ENCODE measurements around the gene IL17RC. TPM values are rescaled to one million over a fixed set of nuclear protein-coding genes. Genes with fewer than 3 reads are reported as not detected.
"Not testable (repeated sequence)": the region's sequence is repeated elsewhere in the genome, so short reads cannot be mapped to it uniquely, and the experiment has no call there.

The IL17RC gene
- total RNA-seq, 1 donor from 2014 or later: 33.3 TPM

- no peak for DNase-seq (ENCODE audit: low spot score)
Measured at GRCh38 chr3:9893739-9894138, 23.2 kb upstream of the IL17RC start.

DNA sequence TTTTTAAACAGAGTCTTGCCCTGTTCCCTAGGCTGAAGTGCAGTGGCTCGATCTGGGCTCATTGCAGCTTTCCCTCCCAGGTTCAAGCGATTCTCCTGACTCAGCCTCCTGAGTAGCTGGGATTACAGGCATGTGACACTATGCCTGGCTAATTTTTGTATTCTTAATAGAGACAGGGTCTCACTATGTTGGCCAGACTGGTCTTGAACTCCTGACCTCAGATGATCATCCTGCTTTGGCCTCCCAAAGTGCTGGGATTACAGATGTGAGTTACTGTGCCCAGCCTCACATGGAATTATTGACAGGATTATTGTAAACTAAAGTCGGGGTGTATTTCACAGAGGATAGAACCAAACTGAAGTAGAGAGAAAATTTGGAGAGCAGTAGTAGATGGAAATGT lies 21.2 kb upstream of the IL17RC start:
- not testable (repeated sequence) for DNase-seq (ENCODE audit: low spot score)

- not testable (repeated sequence) for DNase-seq (ENCODE audit: low spot score)
Measured at GRCh38 chr3:9896755-9897407, 20.0 kb upstream of the IL17RC start.

- peak; percentile 84 for DNase-seq (ENCODE audit: low spot score)
Measured at GRCh38 chr3:9897408-9898372, 19.2 kb upstream of the IL17RC start.

GRCh38 chr3:9898467-9899241 lies 18.2 kb upstream of the IL17RC start:
- no peak for DNase-seq (ENCODE audit: low spot score)

DNA sequence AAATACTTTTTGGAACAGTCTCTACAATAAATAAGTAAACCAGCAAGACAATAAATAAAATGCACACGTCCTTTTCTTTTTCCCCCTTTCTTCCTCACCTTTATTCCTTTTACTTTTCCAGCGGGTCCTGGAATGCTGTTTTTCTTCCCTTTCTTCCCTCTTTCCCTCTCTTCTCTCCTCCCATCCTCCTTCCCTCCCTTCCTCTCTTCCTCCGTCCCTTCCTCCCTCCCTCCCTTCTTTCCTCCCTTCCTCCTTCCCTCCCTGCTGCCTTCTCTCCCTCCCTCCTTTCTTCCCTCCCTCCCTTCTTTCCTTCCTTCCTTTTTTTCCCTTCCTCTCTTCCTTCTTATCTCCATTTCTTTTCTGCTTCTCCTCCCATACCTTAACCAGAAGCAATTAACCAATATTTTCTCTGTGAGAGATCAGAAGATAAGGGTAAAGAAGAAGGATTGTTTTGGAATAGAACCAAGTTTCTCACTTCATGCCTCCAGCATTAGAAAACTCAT lies 17.6 kb upstream of the IL17RC start:
- DNase-seq (ENCODE audit: low spot score): no peak

GRCh38 chr3:9900965-9901415 lies 15.9 kb upstream of the IL17RC start:
- peak; percentile 60 for DNase-seq (ENCODE audit: low spot score)

- DNase-seq (ENCODE audit: low spot score): no peak
Measured at GRCh38 chr3:9901967-9902366, 14.9 kb upstream of the IL17RC start.

- peak; percentile 60 for DNase-seq (ENCODE audit: low spot score)
Measured at GRCh38 chr3:9902372-9903237, 14.3 kb upstream of the IL17RC start, which contains the start of gene IL17RE. TSS of gene IL17RE (plus strand) at chr3:9902848. CDS start at chr3:9902933, 85 bp downstream.

- no peak for DNase-seq (ENCODE audit: low spot score)
Measured at GRCh38 chr3:9903238-9903624, 13.7 kb upstream of the IL17RC start.

DNA sequence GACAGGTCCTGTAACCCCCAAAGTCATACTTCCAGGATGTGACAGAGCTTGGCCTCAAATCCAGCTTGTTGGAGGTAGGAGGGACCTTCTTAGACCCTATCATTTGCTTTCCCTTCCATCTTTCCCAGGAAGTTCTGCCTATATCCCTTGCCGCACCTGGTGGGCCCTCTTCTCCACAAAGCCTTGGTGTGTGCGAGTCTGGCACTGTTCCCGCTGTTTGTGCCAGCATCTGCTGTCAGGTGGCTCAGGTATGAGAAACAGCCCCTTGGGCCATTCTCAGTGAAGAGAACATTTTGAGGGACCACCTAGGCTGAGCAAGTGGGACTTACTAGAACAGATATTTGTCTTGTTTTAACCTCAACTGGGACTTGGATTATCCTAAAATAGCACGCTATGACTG lies 13.0 kb upstream of the IL17RC start:
- DNase-seq (ENCODE audit: low spot score): no peak

GRCh38 chr3:9906480-9906879 lies 10.4 kb upstream of the IL17RC start:
- no peak for DNase-seq (ENCODE audit: low spot score)

DNA sequence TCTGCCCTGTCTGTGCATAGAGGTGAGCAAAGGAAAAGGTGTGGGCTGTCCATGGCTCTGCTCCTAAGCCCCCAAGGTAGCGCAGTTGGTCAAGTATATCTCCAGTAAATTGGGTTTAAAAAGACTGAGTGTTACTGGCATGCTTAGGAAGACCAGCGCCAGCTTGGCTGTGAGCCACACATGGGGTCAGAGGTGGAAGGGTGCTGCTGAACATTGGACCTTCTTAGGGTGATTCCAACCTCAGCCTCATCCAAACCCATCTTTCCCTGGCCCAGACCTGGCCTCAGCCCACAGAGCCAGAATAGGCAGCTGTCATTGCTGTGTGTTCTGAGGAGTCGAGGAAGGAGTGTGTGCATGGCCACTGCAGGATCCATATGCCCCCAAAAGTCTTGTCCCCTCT lies 8.6 kb upstream of the IL17RC start:
- DNase-seq (ENCODE audit: low spot score): no peak

GRCh38 chr3:9909221-9910013 lies 7.5 kb upstream of the IL17RC start:
- no peak for DNase-seq (ENCODE audit: low spot score)

DNA sequence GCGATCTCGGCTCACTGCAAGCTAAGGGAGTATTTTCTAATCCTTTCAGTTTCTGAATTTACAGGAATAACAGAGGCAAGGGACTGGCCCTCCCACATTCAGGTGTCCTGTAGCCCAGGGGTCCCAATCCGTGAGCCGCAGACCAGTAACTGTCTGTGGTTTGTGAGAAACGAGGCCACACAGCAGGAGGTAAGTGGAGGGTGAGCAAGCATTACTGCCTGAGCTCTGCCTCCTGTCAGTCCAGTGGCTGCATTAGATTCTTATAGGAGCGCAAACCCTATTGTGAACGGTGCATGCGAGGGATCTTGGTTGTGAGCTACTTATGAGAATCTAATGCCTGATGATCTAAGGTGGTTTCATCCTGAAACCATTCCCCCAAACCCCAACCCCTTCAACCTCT lies 5.0 kb upstream of the IL17RC start:
- DNase-seq (ENCODE audit: low spot score): no peak

GRCh38 chr3:9912294-9912935 lies 4.5 kb upstream of the IL17RC start:
- no peak for DNase-seq (ENCODE audit: low spot score)

DNA sequence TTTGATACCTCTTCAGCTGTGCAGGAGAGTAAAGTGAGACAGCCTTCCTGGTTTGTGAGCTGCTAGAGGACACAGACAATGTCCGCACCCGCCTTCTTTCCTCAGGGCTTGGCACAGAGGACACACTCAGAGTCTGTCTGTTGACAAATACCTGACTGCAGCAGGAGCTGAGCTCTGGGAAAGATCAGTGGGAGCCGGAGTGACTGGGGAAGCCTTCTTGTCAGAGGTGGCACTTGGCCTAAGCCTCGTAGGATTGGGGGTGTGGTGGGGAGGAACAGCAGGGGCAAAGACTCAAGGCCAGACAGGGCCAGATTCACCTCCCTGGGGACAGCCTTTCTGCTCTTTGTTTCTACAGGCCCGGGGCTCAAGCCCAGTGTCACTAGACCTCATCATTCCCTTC lies 3.3 kb upstream of the IL17RC start:
- DNase-seq (ENCODE audit: low spot score): no peak

- no peak for DNase-seq (ENCODE audit: low spot score)
Measured at GRCh38 chr3:9914011-9914410, 2.9 kb upstream of the IL17RC start.

DNA sequence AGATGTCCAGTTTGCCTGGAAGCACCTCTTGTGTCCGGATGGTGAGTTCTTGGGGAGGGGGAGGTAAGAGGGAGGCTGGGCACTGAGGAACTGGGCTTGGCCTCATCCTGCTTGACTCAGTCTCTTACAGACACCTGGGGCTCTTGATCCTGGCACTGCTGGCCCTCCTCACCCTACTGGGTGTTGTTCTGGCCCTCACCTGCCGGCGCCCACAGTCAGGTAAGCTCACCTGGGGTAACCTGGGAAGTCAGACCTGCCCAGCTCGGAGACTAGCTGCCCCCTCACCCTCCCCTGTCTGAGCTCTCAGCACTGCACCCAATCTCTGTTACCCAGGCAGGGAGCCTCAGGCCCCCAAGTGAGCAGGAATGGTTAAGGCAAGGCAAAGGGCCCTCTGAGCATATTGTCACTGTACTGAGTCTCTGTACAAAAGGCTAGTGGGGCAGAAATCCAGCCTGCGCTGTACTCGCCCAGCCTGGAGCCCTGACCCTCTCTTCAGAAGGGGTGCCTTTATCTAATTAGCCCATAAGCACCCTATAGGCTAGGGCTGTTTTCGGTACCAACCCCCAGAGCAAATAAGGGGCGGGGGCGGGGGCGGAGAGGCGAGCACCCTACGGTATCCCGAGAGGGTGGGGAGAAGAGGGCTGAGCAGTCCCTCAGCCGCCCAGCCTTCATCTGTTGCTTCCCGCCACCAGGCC lies 2.2 kb upstream of the IL17RC start:
- no peak for DNase-seq (ENCODE audit: low spot score)

All from mucosa of gallbladder (tissue), 1 donor.